ENCODE data around the gene CLIP3.
"Not testable (repeated sequence)": the region's sequence is repeated elsewhere in the genome, so short reads cannot be mapped to it uniquely, and the experiment has no call there.

Gene CLIP3

DNA sequence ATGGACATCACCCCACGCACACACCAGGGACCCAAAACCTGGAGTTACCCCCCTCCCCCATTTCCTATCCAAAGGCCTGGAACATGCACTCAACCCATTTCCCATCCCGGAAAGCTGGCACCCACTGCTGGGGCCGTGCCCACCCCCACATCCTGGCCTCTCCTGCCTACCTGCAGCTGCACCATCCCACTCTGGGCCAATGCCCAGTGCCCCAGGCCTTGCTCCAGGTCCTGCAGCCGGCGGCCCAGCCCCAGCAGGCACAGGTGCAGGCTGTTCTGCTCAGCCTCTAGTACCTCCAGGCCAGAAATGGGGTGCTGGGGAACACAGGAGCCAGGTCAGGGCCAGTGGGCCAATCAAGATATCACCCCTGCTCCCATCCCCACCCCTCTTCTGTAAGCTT, 25.7 kb downstream of the CLIP3 start:
- DNase-seq, result no peak

DNA sequence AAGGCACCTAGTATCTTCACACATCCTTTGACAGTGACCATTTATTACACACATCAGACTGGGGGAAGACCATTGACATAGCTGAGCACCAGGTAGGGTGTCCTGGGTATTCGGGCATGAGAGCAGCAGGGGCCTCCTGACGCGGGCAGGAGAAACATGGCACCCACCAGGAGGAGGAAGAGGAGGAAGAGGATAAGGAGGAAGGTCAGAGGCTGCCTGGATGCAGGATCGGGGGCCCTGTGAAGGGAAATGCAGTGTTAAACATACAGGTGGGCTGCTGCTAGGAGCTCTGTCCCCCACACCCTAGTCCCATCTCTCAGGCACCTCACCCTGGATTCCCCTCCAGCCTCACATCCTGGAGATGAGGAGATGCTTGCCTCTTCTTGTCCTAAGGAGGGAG, 29.4 kb downstream of the CLIP3 start:
- no peak for DNase-seq

DNA sequence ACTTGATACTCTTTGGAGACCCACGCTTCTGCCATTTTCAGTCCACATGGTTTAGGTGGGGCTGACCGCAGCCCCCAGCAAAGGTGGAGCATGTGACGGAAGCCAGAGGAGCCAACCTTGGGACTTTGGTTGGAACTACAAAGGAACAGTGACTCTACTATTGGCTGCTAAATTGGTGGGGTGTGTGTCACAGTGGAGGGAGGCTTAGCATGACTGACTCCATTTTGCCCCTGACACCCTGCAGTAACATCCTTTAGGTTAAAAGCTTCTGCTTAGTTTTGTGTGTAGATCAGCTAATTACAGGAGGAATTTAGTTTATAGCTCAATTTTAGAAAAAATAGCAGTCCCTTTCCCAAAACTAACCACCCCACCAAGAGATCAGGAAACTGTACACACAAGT, 31.1 kb downstream of the CLIP3 start:
- DNase-seq, result no peak

DNA sequence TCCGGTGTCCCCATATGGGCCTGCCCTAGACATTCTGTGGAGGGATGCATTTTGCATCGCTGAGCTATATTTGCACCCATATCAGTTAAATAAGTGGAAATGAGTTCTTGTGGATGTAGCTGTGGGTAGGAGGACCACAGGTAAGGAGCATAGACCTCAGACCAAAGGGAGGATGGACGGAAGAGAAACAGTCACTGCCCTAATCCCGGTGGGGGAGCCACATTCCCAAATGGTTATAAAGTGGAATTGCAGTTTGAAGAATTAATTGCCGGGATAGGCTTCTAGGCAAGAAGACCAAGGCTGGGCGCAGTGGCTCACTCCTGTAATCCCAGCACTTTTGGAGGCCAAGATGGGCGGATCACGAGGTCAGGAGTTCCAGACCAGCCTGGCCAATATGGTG, 35.9 kb downstream of the CLIP3 start:
- no peak for DNase-seq

DNA sequence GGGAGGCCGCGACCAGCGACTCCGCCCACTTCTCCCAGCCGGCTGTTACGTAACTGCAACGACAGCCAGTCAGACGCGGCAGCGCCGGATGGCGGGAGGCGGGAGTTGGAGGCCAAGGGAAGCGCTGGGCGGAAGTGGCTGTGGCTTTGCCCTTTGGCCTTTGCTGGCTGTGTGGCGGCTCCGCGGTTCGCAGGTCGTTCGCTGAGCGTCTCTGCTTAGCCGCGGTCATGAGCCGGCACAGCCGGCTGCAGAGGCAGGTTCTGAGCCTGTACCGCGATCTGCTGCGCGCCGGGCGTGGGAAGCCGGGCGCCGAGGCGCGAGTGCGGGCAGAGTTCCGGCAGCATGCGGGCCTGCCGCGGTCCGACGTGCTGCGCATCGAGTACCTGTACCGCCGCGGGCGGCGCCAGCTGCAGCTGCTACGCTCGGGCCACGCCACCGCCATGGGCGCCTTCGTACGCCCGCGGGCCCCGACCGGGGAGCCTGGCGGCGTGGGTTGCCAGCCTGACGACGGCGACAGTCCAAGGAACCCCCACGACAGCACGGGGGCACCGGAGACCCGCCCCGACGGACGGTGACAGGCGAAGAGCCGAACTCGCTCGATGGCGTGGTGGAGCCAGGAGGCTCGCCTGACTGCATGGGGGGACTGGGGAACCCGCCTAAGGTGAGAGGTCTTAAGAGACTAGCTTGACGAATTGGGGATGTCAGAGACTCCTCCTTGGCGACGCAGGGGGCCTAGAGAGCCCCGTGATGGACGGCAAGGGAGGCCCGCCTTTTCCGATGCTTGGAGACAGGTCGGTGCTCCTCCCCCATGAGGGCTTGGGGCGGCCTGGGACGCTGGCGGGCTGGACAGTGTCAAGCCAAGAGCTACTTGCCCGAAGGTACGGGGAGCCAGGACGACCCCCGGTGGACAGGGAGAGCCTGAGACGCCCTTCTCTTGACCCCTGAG, 37.4 kb downstream of the CLIP3 start, which contains the start of gene SDHAF1:
SDHAF1 (plus strand) TSS at position 141 of the 946 bp plus-strand sequence; CDS start at position 228, 87 bp downstream.
- peak; percentile 84 to 92 for DNase-seq

DNA sequence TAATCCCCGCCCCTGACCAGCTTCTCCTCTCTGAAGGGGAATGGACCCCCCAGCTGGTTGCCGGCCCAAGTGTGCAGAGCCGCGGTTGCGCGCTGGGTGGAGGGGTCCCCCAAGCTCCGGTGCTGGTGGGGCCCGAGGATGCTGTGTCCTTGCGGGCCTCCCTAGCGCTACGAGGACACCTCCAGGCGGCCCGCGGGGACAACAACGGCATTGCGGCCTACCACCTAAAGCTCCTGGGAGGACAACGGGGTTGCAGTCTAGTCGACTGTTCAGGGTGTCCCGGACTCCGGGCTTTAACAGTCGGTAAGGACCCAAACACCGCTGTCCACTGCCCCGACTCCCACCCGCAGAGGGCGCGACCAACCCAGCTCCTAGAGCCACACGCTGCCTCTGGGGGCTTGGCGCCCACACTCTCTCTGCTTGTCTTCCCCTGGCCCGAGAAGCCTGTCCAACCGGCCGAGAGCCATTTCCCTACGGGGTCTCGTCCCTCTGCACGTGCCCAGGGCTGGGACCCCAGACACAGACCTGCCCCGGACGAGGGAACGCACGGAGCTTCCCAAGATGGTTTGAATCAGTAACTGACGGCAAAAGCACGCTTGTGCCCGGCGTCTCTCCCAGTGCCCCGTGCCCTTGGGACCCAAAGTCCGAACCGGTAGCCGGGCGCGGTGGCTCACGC, 38.6 kb downstream of the CLIP3 start:
- no peak for DNase-seq

DNA sequence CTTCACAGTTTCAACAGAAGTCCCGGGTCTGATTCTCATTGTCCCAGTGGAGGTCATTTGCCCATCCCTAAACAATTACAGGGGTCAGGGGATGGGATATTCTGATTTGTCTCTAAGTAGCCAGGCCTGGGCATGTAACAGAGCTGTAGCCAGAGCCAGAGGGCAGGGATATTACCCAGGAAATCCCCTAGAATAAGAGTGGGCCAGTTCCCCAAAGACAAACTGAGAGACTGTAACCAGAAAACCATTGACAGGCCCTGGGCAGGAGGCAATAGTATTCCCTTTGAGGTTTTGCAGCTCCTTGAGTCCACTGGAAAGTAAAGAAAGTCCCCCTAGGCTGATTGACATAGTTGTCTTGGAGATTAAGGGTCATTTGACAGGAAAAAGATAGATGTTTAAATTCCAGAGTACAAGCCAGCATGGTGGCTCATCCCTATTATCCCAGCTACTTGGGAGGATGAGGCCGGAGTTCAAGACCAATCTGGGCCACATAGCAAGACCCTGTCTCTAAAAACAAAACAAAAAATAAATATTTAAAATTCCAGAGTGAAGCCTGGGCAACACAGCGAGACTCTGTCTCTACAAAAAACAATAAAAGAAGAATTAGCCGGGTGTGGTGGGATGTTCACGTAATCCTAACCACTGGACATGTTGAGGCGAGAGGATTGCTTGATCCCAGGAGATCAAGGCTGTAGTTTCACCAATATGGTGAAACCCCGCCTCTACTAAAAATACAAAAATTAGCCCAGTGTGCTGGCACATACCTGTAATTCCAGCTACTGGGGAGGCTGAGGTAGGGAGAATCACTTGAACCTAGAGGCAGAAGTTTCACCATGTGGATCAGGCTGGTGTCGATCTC, 39.5 kb downstream of the CLIP3 start:
- no peak for DNase-seq

DNA sequence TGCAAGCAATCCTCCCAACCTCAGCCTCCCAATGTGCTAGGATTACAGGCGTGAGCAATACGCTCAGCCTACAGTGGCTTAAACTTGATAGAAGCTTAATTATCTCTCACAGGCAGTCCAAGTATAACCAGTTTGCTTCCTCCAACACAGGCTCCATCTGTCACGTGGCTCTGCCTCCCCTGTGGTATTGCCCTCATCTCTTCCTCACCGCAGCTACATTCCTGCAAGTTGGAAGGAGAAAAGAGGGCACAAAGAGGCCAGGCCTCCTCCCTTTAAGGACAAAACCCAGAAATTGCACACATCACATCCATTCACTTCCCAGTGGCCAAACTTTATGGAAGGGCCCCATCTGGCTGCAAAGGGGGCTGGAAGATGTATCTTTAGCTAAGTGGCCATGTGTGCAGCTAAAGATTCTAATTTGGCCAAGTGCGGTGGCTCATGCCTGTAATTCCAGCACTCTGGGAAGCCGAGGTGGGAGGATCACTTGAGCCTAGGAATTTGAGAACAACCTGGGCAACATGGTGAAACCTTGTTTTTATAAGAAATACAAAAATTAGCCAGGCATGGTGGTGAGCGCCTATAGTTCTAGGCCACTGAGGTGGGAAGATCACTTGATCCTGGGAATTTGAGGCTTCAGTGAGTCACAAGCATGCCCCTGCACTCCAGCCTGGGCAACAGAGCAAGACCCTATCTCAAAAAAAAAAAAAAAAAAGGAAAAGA, 40.8 kb downstream of the CLIP3 start:
- no peak for DNase-seq

DNA sequence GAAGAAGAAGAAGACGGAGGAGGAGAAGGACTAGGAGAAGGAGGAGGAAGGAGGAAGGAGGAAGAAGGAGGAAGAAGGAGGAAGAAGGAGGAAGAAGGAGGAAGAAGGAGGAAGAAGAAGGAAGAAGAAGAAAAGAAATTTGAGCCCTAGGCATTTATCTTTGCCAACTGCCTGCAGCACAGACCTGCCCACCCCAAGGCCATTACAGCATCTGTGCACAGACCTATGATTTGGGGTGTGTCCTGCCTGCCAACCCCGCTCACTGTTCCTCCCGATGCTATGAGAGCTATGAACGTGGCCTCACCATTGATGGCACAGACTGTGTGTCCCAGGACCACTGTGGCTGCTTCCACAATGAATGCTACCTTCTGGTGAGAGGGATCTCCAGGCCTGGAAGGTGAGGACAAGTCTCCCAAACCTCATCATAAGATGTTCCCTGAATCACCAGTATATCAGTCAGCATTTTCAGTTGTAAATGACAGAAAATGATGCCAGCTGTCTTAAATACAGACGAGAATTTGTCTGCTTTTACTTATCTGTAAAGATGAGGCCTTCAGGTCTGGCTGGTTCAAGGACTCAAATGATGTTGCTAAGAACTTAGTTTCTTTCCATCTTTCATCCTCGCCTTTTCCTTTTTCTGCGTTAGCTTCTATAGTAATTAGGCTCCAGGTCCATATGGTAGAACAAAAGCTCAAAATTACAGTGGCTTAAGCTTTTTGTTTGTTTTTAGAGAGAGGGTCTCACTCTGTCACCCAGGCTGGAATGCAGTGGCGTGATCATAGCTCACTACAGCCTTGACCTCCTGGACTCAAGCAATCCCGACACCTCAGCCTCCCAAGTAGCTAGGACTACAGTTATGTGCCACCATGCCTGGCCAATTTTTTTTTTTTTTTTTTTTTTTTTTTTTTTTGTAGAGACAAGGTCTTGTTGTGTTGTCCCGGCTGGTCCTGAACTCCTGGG, 41.6 kb downstream of the CLIP3 start:
- no peak for DNase-seq

DNA sequence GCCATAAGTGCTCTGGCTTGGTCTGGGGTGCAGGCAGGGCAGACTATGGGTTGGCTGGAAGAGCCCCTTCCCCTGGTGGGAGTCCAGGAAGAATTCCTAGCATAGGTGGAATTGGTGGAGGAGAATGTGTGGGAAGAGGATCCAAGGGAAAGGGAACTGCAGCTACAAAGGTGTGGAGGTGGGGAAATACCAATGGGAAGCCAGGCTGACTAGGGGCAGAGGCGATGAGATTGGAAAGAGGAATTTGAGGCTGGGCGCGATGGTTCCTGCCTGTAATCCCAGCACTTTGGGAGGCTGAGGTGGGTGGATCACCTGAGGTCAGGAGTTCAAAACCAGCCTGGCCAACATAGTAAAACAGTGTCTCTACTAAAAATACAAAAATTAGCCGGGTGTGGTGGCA, 42.5 kb downstream of the CLIP3 start:
- DNase-seq, result no peak

DNA sequence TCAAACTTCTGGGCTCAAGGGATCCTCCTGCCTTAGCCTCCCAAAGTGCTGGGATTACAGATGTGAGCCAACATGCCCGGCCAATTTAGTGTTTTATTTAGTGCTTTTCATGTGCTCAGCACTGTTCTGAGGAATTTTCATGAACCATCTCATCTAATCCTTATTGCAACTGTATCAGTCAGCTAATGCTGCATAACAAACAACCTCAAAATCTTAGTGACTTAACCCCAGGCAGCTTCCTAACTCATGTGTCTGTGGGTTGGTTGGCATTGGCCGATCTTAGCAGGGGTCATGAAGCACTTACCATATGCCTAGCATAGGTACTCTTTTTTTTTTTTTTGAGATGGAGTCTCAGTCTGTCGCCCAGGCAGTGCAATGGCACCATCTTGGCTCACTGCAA, 43.8 kb downstream of the CLIP3 start:
- DNase-seq, result no peak

DNA sequence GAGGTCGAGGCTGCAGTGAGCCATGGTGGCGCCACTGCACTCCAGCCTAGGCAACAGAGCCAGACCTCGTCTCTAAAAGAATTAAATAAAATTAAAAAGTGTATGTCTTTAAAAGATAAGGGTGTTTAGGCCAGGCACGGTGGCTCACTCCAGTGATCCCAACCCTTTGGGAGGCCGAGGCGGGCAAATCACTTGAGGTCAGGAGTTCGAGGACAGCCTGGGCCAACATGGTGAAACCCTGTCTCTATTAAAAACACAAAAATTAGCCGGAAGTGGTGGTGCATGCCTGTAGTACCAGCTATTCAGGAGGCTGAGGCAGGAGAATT, 45.1 kb downstream of the CLIP3 start:
- no peak for DNase-seq

DNA sequence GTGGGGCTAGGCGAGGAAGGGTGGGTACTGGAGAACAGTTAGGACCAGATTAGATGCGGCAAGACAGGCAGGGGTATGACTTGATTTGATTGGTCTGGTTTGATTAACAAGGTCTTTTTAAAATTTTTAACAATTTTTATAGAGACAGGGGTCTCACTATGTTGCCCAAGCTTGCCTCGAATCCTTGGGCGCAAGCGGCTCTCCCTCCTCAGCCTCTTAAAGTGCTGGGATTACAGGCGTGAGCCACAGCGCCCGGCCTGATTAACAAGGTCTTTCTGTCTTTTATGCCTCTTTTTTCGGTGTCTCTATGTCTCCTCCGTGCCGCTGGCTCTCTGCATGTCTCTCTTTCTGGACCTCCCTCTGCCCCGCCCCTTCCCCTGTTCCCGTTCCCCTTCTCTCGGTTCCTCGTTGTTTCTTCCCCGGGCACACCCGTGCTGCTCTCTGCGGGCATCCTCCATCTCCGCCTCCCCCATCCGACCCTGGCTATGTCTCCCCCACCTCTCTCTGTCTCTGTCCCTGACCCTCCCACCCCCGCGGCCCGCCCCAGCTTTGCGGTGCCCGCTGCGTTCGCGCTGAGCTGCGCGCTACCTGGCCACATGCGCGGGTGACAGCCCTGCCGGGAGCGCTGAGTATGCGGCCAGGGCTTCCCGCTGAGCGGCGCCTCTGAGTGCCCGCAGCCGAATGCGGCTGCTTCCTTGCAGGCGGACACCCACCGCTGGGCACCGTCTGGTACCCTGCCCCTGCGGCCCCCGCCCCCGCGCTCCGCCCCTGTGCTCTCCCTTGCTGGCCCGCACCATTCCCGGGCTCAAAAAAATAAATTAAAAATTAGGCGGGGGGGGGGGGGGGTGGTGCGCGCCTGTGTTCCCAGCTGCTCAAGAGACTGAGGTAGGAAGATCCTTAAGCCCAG, 45.8 kb downstream of the CLIP3 start:
- peak; percentile 8 to 61 for DNase-seq

DNA sequence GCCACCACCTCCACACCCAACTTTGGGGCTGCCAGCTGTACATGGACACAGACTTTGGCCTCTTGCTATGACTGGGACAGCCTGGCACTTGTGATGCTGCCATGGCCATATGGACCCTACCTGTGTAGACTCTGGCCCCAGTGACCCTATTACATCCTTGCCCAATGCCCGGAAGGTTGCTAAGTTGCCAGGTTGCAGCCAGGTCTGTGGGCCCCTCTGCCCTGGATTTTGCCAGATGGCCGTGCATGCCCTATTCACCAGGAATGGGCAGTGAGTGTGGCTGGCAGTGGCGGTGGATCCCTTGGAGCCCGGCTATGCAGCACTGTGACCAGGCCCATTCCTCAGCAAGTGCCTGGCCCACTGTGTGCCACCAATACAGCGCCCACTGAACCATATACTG, 46.6 kb downstream of the CLIP3 start:
- no peak for DNase-seq

DNA sequence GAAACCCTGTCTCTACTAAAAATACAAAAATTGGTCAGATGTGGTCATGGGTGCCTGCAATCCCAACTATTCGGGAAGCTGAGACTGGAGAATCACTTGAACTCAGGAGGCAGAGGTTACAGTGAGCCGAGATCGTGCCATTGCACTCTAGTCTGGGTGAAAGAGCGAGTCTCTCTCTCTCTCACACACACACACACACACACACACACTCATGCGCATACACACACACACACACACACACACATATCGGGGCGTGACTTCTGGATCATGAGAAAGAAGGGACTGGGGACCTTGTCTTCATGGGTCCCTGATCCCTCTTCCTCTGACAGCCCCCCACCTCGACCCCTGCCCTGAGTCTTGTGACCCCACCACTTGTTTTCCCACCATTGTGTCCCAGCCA, 49.5 kb downstream of the CLIP3 start:
- no peak for DNase-seq

DNA sequence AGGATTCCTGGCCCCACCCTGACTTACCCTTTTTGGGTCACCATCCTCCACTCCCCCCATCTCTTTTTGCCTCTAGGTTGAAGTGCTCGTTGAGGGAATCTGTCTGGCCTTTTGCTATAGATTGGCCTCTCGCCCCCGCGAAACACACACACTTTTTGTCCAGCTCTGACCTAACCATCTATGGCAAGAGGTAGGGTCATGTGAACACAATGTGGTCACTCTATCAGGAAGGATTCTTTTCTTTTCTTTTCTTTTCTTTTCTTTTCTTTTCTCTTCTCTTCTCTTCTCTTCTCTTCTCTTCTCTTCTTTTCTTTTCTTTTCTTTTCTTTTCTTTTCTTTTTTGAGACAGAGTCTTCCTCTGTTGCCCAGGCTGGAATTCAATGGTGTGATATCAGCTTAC, 51.7 kb downstream of the CLIP3 start:
- DNase-seq, result not testable (repeated sequence)

DNA sequence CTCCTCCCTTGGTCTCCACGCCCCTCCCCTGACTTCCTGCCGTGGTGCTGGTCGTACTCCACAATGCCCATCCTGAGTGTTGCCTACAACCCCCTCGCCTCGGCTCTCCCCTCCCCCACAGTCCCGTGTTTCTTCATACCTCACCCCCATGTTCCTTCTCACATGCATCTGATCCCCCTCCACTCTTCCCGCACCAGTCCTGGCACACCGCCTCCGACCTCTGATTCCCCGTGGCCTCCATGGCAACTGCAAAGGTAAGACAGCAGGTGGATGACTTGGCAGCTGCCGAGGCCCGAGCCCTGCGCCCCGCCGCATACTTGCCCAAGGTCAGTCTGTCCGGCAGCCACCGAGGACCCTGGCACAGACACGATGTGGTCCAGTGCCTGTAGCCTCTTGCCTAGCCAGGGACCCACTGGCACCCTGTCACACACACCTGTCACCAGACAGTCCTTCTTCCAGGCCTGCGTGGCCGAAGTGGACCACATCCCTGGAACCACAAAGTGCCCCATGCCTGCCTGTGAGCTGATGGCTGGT, 53.8 kb downstream of the CLIP3 start:
- no peak for DNase-seq

DNA sequence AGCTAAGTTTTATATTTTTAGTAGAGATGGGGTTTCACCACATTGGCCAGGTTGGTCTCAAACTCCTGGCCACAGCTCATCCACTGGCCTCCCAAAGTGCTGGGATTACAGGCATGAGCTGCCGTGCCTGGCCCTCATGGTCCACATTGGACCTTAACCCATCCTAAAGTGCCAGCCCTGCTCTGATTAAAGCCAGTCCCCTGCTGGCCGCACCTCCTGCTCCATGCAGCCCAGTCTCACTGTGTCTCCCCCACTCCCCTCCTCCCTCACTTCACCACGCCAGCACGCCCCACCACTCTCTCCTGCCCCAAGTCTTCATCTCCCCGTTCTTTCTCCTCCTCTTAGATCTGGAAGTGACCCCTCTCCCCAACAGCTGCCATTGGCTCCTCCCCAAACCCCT, 54.4 kb downstream of the CLIP3 start:
- DNase-seq, result no peak

DNA sequence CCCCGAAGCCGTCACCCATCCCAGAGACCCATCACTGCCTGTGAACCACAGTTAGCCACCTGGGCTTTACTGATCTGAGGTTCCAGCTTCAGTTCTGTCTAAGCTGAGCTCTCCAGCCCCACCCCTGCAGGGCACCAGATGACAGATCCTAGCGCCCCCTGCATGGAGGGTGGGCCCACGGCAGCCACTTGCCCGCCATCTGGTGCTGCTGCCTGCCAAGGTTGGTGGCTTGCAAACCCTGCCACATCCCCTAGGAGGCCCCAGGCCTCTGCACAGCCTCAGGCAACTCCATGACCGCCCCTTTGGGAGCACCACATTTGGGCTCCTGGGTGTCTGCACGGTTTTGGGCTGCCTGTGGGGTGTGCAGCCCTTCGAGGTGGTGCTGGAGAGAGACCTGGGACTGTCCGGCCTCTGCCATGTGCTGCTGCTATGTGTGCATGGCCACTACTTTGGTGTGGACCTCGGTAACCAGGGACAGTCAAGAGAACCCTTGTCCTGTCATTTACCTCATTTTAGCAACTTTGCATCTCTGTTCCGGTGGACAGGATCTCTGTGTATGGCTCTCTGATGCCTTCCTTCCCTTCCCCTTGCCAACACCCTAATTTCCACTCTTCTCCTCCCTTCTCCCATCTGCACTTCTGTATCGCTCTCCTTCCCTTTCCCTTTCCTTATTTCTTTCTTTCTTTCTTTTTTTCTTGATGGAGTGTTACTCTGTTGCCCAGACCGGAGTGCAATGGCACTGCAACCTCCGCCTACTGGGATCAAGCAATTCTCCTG, 55.0 kb downstream of the CLIP3 start:
- no peak for DNase-seq
